Measurements from ENCODE around the gene TLL1.

- TF ChIP-seq CTCF (IDR thresholded peaks at IDR 0.05): no peak
- TF ChIP-seq POLR2A (IDR thresholded peaks at IDR 0.05): no peak
Observed at GRCh38 chr4:165864271-165864670, 8.8 kb upstream of the TLL1 start.

Data from esophagus squamous epithelium (tissue), 4 donors.